Measurements from ENCODE around the gene CDAN1.

The CDAN1 gene, protein sequence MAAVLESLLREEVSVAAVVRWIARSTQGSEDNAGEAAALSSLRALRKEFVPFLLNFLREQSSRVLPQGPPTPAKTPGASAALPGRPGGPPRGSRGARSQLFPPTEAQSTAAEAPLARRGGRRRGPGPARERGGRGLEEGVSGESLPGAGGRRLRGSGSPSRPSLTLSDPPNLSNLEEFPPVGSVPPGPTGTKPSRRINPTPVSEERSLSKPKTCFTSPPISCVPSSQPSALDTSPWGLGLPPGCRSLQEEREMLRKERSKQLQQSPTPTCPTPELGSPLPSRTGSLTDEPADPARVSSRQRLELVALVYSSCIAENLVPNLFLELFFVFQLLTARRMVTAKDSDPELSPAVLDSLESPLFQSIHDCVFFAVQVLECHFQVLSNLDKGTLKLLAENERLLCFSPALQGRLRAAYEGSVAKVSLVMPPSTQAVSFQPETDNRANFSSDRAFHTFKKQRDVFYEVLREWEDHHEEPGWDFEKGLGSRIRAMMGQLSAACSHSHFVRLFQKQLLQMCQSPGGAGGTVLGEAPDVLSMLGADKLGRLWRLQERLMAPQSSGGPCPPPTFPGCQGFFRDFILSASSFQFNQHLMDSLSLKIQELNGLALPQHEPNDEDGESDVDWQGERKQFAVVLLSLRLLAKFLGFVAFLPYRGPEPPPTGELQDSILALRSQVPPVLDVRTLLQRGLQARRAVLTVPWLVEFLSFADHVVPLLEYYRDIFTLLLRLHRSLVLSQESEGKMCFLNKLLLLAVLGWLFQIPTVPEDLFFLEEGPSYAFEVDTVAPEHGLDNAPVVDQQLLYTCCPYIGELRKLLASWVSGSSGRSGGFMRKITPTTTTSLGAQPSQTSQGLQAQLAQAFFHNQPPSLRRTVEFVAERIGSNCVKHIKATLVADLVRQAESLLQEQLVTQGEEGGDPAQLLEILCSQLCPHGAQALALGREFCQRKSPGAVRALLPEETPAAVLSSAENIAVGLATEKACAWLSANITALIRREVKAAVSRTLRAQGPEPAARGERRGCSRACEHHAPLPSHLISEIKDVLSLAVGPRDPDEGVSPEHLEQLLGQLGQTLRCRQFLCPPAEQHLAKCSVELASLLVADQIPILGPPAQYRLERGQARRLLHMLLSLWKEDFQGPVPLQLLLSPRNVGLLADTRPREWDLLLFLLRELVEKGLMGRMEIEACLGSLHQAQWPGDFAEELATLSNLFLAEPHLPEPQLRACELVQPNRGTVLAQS

GRCh38 chr15:42736793-42737528 is at the start of gene CDAN1:
Gene CDAN1, minus strand, starts transcription at chr15:42737128. Its CDS starts 26 bp downstream, at chr15:42737102.
- peak within 1 kb of the TSS; percentile 82 for H3K27ac ChIP-seq
- peak; percentile 75 for TF ChIP-seq ZFX (IDR thresholded peaks at IDR 0.05)
- TF ChIP-seq, protein P1, sequence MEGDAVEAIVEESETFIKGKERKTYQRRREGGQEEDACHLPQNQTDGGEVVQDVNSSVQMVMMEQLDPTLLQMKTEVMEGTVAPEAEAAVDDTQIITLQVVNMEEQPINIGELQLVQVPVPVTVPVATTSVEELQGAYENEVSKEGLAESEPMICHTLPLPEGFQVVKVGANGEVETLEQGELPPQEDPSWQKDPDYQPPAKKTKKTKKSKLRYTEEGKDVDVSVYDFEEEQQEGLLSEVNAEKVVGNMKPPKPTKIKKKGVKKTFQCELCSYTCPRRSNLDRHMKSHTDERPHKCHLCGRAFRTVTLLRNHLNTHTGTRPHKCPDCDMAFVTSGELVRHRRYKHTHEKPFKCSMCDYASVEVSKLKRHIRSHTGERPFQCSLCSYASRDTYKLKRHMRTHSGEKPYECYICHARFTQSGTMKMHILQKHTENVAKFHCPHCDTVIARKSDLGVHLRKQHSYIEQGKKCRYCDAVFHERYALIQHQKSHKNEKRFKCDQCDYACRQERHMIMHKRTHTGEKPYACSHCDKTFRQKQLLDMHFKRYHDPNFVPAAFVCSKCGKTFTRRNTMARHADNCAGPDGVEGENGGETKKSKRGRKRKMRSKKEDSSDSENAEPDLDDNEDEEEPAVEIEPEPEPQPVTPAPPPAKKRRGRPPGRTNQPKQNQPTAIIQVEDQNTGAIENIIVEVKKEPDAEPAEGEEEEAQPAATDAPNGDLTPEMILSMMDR (conservative IDR thresholded peaks at IDR 0.05), result no peak

- H3K27ac ChIP-seq, result no peak overlapping the region
- TF ChIP-seq, protein P1 (conservative IDR thresholded peaks at IDR 0.05), result no peak
- no peak for TF ChIP-seq ZFX (IDR thresholded peaks at IDR 0.05)
Measured at GRCh38 chr15:42785569-42785968, 48.6 kb upstream of the CDAN1 start.

DNA sequence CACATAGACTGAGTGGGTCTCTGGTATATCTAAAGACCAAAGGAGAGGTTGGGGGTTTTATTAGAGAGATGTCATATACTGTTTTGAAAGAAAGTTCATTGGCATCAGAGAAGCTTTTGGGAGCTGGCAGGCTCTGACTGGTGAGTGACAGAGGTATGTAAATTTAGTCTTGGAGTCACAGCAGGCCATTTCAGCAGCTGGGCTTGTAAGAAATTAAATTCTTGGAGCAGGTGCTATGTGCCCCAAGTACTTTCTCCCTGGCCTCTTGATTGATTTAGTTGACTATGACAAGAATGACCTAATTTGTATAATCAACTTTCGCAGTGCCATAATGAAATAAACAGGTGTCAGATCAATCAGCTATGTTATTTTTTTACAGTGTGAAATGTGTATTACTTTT is 47.8 kb upstream of the CDAN1 start:
- TF ChIP-seq, protein P1 (conservative IDR thresholded peaks at IDR 0.05), result no peak
- no peak for TF ChIP-seq ZFX (IDR thresholded peaks at IDR 0.05)
- H3K27ac ChIP-seq, result no peak overlapping the region

GRCh38 chr15:42782716-42783115 is 45.8 kb upstream of the CDAN1 start:
- H3K27ac ChIP-seq, result no peak overlapping the region
- TF ChIP-seq, protein P1 (conservative IDR thresholded peaks at IDR 0.05), result no peak
- no peak for TF ChIP-seq ZFX (IDR thresholded peaks at IDR 0.05)

GRCh38 chr15:42775416-42775815 is 38.5 kb upstream of the CDAN1 start:
- no peak for TF ChIP-seq ZFX (IDR thresholded peaks at IDR 0.05)
- TF ChIP-seq, protein P1 (conservative IDR thresholded peaks at IDR 0.05), result no peak
- H3K27ac ChIP-seq, result no peak overlapping the region

DNA sequence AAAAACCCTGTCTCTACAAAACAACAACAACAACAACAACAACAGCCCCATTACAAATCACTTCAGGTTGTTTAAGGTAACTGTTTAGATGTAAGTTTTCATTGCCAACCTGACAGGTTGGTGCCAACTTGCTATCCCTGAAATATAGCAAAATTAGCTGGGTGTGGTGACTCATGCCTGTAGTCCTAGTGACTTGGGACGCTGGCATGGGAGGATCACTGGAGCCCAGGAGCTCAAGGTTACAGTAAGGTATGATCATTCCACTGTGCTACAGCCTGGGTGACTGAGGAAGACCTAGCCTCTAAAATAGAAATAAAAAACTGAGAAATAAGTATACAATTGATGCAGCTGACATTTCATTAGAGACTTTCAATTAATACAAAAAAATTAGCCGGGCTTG is 36.0 kb upstream of the CDAN1 start:
- TF ChIP-seq ZFX (IDR thresholded peaks at IDR 0.05), result no peak
- TF ChIP-seq, protein P1 (conservative IDR thresholded peaks at IDR 0.05), result no peak
- no peak overlapping the region for H3K27ac ChIP-seq
